ENCODE measurements around the gene TET2. TPM values are rescaled to one million over a fixed set of nuclear protein-coding genes. Genes with fewer than 3 reads are reported as not detected.
A peak's percentile ranks its signal among the peaks of the same experiment; 100 is the strongest.

The TET2 gene
- total RNA-seq, 1 experiment from 2014 or later: 7.0 TPM

DNA sequence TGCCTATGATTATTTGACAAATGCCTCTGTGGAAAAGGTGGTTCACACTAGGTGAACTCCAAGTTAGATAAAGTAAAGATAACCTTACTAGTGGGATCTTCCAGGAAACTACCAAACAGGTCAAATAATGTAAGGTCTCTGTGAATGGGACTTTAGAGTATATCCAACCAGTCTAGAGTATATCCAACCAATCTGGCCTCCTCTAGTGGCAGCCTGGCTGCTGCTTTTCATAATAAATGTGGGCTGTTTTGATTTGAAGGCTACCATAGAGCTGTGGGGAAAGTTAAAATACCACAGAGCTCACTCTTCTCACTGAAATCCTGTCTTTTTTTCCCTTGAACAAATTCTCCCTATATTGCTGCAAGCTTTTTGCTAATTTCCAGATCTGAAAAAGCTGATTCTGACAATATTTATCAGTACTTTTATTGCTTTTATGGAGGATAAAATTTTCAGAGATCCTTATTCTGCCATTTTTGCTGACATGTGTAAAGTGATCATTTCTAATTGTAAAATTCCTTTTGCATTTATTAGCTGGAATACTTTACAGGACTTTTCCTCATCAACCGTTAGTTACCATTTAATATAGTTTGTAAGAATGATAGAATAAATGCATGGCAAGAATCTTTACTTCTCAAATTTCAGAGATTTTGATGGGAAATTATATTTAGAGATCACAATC lies 111.3 kb downstream of the TET2 start:
- intact Hi-C loops (cut with micrococcal nuclease; ENCODE audit: unreplicated experiment): no loop called here
- no peaks in the 10 kb centered on the region for H3K4me1 ChIP-seq (ENCODE audit: control insufficient read depth, insufficient read depth, low read length)
- no TSS peak for BruUV-seq (replicated peaks)
- ChIA-PET POLR2A (no interaction called here), CTCF (no interaction called here)
- in situ Hi-C loops (cut with HindIII; ENCODE audit: low pct_unique_long_range_greater_than_20kb, low sequenced_read_pairs): no loop called here
- ATAC-seq: no peak
- H3K27me3 ChIP-seq (ENCODE audit: control insufficient read depth, insufficient read depth, low read length): no peaks in the 10 kb centered on the region
- no peaks in the 10 kb centered on the region for H3K9me3 ChIP-seq (ENCODE audit: control insufficient read depth, insufficient read depth, low read depth, low read length)
- no peak for TF ChIP-seq TCF7L2 (IDR thresholded peaks at IDR 0.05; ENCODE audit: low read depth, low read length)
- TF ChIP-seq CTCF (IDR thresholded peaks at IDR 0.05): peak; percentile 15; the same call in 1 of the 2 replicates
- TF ChIP-seq, protein P1, sequence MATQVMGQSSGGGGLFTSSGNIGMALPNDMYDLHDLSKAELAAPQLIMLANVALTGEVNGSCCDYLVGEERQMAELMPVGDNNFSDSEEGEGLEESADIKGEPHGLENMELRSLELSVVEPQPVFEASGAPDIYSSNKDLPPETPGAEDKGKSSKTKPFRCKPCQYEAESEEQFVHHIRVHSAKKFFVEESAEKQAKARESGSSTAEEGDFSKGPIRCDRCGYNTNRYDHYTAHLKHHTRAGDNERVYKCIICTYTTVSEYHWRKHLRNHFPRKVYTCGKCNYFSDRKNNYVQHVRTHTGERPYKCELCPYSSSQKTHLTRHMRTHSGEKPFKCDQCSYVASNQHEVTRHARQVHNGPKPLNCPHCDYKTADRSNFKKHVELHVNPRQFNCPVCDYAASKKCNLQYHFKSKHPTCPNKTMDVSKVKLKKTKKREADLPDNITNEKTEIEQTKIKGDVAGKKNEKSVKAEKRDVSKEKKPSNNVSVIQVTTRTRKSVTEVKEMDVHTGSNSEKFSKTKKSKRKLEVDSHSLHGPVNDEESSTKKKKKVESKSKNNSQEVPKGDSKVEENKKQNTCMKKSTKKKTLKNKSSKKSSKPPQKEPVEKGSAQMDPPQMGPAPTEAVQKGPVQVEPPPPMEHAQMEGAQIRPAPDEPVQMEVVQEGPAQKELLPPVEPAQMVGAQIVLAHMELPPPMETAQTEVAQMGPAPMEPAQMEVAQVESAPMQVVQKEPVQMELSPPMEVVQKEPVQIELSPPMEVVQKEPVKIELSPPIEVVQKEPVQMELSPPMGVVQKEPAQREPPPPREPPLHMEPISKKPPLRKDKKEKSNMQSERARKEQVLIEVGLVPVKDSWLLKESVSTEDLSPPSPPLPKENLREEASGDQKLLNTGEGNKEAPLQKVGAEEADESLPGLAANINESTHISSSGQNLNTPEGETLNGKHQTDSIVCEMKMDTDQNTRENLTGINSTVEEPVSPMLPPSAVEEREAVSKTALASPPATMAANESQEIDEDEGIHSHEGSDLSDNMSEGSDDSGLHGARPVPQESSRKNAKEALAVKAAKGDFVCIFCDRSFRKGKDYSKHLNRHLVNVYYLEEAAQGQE (IDR thresholded peaks at IDR 0.05; ENCODE audit: insufficient read depth in 1 of 2, low read depth in 2 of 2, low read length in 1 of 2): no peak
- no peak overlapping the region for H3K4me3 ChIP-seq (ENCODE audit: low read depth in 2 of 2, low read length in 2 of 2)
- H3K27ac ChIP-seq (ENCODE audit: low read length): no peak overlapping the region
- H3K36me3 ChIP-seq (ENCODE audit: control insufficient read depth, insufficient read depth, low read length): no peaks in the 10 kb centered on the region; the same call in 1 of the 2 replicates
- DNase-seq (ENCODE audit: low read depth, low spot score): no peak

DNA sequence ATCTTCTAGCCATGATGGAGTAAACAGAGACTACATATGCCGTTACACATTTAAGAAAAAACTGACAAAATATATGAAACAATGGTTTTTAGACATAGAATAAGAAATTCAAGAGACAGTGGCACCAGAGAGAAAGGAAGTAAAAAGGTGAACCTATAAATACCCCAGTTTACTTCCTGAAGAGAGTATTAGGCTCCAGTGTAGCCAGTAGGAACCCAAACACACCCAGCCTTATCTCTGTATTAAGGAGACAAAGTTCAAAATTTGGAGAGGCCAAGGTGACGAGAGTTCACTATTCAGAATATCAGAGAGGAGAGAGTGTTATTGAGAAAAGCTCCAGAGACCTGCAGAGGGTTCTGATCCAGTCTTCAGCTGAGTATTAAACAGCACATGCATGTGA lies 119.0 kb downstream of the TET2 start:
- CTCF ChIA-PET: no interaction called here
- ATAC-seq: no peak
- intact Hi-C loops (cut with micrococcal nuclease; ENCODE audit: unreplicated experiment): no loop called here
- no peaks in the 10 kb centered on the region for H3K9me3 ChIP-seq (ENCODE audit: control insufficient read depth, insufficient read depth, low read depth, low read length)
- no peak overlapping the region for H3K27ac ChIP-seq (ENCODE audit: low read length)
- POLR2A ChIA-PET: no interaction called here
- DNase-seq (ENCODE audit: low read depth, low spot score): no peak
- no peaks in the 10 kb centered on the region for H3K27me3 ChIP-seq (ENCODE audit: control insufficient read depth, insufficient read depth, low read length)
- H3K4me3 ChIP-seq (ENCODE audit: low read depth in 2 of 2, low read length in 2 of 2): no peak overlapping the region
- no peaks in the 10 kb centered on the region; the same call in 1 of the 2 replicates for H3K36me3 ChIP-seq (ENCODE audit: control insufficient read depth, insufficient read depth, low read length)
- no peak for TF ChIP-seq CTCF (IDR thresholded peaks at IDR 0.05)
- TF ChIP-seq SIN3A (IDR thresholded peaks at IDR 0.05; ENCODE audit: borderline replicate concordance, insufficient read depth, low read depth, low read length): no peak
- TF ChIP-seq, protein P1 (IDR thresholded peaks at IDR 0.05; ENCODE audit: insufficient read depth in 1 of 2, low read depth in 2 of 2, low read length in 1 of 2): no peak
- no peak for TF ChIP-seq POLR2AphosphoS5 (IDR thresholded peaks at IDR 0.05; ENCODE audit: low read depth, low read length)
- no peak for TF ChIP-seq TCF7L2 (IDR thresholded peaks at IDR 0.05; ENCODE audit: low read depth, low read length)
- BruUV-seq (replicated peaks): no TSS peak
- in situ Hi-C loops (cut with HindIII; ENCODE audit: low pct_unique_long_range_greater_than_20kb, low sequenced_read_pairs): no loop called here
- H3K4me1 ChIP-seq (ENCODE audit: control insufficient read depth, insufficient read depth, low read length): no peaks in the 10 kb centered on the region

Measured in Panc1 (cell line).